IPS DF 4.7 (cell line): ENCODE data around the gene METTL8.
"Not testable (repeated sequence)": the region's sequence is repeated elsewhere in the genome, so short reads cannot be mapped to it uniquely, and the experiment has no call there.

Source experiments
- DNase-seq: peaks from one replicate; pipeline ENCODE4 v3.0.0-alpha.2; 2013; ENCODE audit warnings: low spot score; ENCODE audit errors: extremely low read depth

METTL8 gene

GRCh38 chr2:171402906-171403580 is 30.7 kb downstream of the METTL8 start:
- no peak for DNase-seq

GRCh38 chr2:171401947-171402346 is 31.8 kb downstream of the METTL8 start:
- DNase-seq, result no peak

GRCh38 chr2:171400395-171400794 is 33.4 kb downstream of the METTL8 start:
- no peak for DNase-seq

GRCh38 chr2:171399292-171399691 is 34.5 kb downstream of the METTL8 start:
- no peak for DNase-seq

GRCh38 chr2:171394164-171394740 is 39.5 kb downstream of the METTL8 start:
- DNase-seq, result no peak

- no peak for DNase-seq
These were observed 40.3 kb downstream of the METTL8 start for GRCh38 chr2:171393487-171393886.

- no peak for DNase-seq
These were observed 42.3 kb downstream of the METTL8 start for GRCh38 chr2:171391532-171391931.

- no peak for DNase-seq
These were observed 42.8 kb downstream of the METTL8 start for GRCh38 chr2:171390941-171391516.

GRCh38 chr2:171389780-171390179 is 44.0 kb downstream of the METTL8 start:
- no peak for DNase-seq

GRCh38 chr2:171389325-171389724 is 44.5 kb downstream of the METTL8 start:
- DNase-seq, result no peak

- DNase-seq, result no peak
These were observed 46.7 kb downstream of the METTL8 start for GRCh38 chr2:171387052-171387451.

- no peak for DNase-seq
These were observed 47.2 kb downstream of the METTL8 start for GRCh38 chr2:171386627-171387026.

- DNase-seq, result no peak
These were observed 50.7 kb downstream of the METTL8 start for GRCh38 chr2:171383134-171383533.

- not testable (repeated sequence) for DNase-seq
These were observed 51.6 kb downstream of the METTL8 start for GRCh38 chr2:171382175-171382574.

- DNase-seq, result not testable (repeated sequence)
These were observed 55.9 kb downstream of the METTL8 start for GRCh38 chr2:171377852-171378251.

GRCh38 chr2:171367692-171368091 is 66.1 kb downstream of the METTL8 start:
- DNase-seq, result no peak

GRCh38 chr2:171365778-171366177 is 68.0 kb downstream of the METTL8 start:
- no peak for DNase-seq

- DNase-seq, result no peak
These were observed 68.6 kb downstream of the METTL8 start for GRCh38 chr2:171365232-171365631.

GRCh38 chr2:171362396-171362795 is 71.4 kb downstream of the METTL8 start:
- no peak for DNase-seq

GRCh38 chr2:171360905-171361304 is 72.9 kb downstream of the METTL8 start:
- DNase-seq, result no peak

GRCh38 chr2:171353746-171354145 is 80.0 kb downstream of the METTL8 start:
- not testable (repeated sequence) for DNase-seq

GRCh38 chr2:171348056-171348455 is 85.7 kb downstream of the METTL8 start:
- DNase-seq, result no peak

- no peak for DNase-seq
These were observed 86.2 kb downstream of the METTL8 start for GRCh38 chr2:171347591-171348032.
